ENCODE measurements around the gene PTPRCAP. TPM values are rescaled to one million over a fixed set of nuclear protein-coding genes. Genes with fewer than 3 reads are reported as not detected.

The PTPRCAP gene
- polyA plus RNA-seq, 1 donor from 2014 or later, result 3.4 TPM

DNA sequence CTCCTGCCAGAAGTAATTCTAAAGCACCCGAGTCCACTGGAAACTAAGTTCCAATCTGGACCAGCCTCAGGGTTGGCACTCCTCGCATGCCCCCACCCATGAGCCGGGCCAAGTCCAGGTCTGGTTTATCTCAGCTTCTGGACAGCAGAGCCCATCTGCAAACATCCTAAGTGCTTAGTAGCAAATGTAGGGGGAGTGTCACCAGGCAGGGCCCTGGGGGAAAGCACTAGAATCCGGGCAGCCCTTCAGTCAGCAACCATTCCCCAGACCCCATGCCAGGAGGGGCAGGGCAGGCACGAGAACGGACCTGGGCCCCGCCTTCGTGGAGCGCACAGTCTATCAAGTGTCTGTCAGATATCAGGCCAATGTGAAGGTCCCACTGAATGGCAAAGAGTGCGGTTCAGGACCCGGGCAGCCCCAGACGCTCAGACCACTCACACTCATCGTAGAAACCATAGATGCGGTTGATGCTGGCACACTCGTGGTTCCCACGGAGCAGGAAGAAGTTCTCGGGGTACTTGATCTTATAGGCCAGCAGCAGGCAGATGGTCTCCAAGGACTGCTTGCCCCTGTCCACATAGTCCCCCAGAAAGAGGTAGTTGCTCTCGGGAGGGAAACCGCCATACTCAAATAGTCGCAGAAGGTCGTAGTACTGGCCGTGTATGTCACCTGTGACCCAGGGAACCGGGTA, 37.1 kb downstream of the PTPRCAP start:
- peak overlapping the region; percentile 85 for H3K9ac ChIP-seq (ENCODE audit: low read length)
- peak overlapping the region; percentile 98 for H3K4me3 ChIP-seq (ENCODE audit: low read length)
- no peaks in the 10 kb centered on the region for H3K9me3 ChIP-seq (ENCODE audit: low read length)
- no peaks in the 10 kb centered on the region for H4K20me1 ChIP-seq (ENCODE audit: insufficient read depth)
- no peaks in the 10 kb centered on the region for H3K9me2 ChIP-seq (ENCODE audit: insufficient read depth, low read length)
- H3K4me2 ChIP-seq (ENCODE audit: low read length), result peak overlapping the region; percentile 78
- H3K27me3 ChIP-seq (ENCODE audit: insufficient read depth, low read depth, low read length), result no peaks in the 10 kb centered on the region
- no peak overlapping the region for H3K27ac ChIP-seq (ENCODE audit: low read length)
- no peaks in the 10 kb centered on the region for H3K36me3 ChIP-seq (ENCODE audit: insufficient read depth, low read length)
- peaks cover 11% of the 10 kb centered on the region for H3K79me2 ChIP-seq (replicated peaks; ENCODE audit: insufficient read depth, low read length)
- H3F3A ChIP-seq (ENCODE audit: insufficient read depth, low read length, poor library complexity, severe bottlenecking), result no peaks in the 10 kb centered on the region
- TF ChIP-seq RAD21 (conservative IDR thresholded peaks at IDR 0.05) (no peak), SMC3 (conservative IDR thresholded peaks at IDR 0.05; ENCODE audit: poor library complexity) (no peak), TAF1 (IDR thresholded peaks at IDR 0.05; ENCODE audit: low read depth) (no peak), POLR2AphosphoS5 (IDR thresholded peaks at IDR 0.05) (no peak), EP300 (conservative IDR thresholded peaks at IDR 0.05; ENCODE audit: poor library complexity, severe bottlenecking) (no peak), EZH2 (IDR thresholded peaks at IDR 0.05; ENCODE audit: borderline replicate concordance, insufficient read depth, low read length, poor library complexity, severe bottlenecking) (no peak)
- TF ChIP-seq, protein P1, sequence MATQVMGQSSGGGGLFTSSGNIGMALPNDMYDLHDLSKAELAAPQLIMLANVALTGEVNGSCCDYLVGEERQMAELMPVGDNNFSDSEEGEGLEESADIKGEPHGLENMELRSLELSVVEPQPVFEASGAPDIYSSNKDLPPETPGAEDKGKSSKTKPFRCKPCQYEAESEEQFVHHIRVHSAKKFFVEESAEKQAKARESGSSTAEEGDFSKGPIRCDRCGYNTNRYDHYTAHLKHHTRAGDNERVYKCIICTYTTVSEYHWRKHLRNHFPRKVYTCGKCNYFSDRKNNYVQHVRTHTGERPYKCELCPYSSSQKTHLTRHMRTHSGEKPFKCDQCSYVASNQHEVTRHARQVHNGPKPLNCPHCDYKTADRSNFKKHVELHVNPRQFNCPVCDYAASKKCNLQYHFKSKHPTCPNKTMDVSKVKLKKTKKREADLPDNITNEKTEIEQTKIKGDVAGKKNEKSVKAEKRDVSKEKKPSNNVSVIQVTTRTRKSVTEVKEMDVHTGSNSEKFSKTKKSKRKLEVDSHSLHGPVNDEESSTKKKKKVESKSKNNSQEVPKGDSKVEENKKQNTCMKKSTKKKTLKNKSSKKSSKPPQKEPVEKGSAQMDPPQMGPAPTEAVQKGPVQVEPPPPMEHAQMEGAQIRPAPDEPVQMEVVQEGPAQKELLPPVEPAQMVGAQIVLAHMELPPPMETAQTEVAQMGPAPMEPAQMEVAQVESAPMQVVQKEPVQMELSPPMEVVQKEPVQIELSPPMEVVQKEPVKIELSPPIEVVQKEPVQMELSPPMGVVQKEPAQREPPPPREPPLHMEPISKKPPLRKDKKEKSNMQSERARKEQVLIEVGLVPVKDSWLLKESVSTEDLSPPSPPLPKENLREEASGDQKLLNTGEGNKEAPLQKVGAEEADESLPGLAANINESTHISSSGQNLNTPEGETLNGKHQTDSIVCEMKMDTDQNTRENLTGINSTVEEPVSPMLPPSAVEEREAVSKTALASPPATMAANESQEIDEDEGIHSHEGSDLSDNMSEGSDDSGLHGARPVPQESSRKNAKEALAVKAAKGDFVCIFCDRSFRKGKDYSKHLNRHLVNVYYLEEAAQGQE (IDR thresholded peaks at IDR 0.05; ENCODE audit: borderline replicate concordance), result no peak
- TF ChIP-seq, protein P2, sequence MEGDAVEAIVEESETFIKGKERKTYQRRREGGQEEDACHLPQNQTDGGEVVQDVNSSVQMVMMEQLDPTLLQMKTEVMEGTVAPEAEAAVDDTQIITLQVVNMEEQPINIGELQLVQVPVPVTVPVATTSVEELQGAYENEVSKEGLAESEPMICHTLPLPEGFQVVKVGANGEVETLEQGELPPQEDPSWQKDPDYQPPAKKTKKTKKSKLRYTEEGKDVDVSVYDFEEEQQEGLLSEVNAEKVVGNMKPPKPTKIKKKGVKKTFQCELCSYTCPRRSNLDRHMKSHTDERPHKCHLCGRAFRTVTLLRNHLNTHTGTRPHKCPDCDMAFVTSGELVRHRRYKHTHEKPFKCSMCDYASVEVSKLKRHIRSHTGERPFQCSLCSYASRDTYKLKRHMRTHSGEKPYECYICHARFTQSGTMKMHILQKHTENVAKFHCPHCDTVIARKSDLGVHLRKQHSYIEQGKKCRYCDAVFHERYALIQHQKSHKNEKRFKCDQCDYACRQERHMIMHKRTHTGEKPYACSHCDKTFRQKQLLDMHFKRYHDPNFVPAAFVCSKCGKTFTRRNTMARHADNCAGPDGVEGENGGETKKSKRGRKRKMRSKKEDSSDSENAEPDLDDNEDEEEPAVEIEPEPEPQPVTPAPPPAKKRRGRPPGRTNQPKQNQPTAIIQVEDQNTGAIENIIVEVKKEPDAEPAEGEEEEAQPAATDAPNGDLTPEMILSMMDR (IDR thresholded peaks at IDR 0.05; ENCODE audit: poor library complexity, severe bottlenecking), result no peak
- no peak overlapping the region for H2AFZ ChIP-seq (ENCODE audit: low read depth, low read length)

DNA sequence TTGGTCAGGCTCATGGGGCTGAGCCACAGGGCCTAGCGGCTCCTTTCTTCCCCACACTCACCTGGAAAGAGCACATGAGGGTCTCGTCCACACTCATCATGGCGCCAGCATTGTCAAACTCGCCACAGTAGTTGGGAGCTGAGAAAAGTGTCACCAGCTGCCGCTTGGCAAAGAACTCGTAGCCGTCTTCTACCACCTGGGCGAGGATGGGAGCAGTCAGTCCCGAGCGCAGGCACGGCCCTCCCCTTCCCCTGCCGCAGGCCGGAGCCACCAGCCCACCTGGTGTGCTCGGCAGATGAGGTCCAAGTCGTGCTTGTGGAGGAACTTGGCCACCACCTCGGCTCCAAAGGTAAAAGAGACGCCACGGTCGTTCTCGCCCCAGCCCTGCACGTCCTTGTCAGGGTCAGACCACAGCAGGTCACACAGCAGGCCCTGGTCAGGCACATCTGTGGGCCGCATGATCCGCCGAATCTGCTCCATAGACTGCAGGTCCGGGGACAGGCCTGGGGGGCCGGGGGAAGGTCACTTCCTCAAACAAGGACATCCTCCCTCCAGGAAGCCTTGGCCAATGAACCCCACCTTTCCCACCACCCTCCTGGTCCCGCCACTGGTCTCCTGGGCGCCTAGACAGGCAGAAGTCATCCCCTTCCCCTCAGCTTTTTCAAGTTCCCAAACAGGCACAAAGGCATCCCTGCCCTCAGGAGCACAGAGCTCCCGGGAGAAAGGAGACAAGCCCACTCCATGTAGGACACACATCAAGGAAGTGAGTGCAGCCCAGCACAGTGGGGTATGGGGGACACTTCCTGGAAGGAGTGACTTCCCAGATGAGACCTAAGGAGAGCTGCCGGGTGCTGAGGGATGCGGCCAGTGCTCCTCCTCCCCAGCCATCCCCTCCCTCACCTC, 38.6 kb downstream of the PTPRCAP start:
- TF ChIP-seq, protein P1 (IDR thresholded peaks at IDR 0.05; ENCODE audit: borderline replicate concordance), result no peak
- Histone ChIP-seq H2AFZ (ENCODE audit: low read depth, low read length) (no peak overlapping the region), H3K27me3 (ENCODE audit: insufficient read depth, low read depth, low read length) (no peaks in the 10 kb centered on the region), H3K27ac (ENCODE audit: low read length) (no peak overlapping the region), H3K79me2 (replicated peaks; ENCODE audit: insufficient read depth, low read length) (peaks cover 11% of the 10 kb centered on the region), H4K20me1 (ENCODE audit: insufficient read depth) (no peaks in the 10 kb centered on the region), H3K9me2 (ENCODE audit: insufficient read depth, low read length) (no peaks in the 10 kb centered on the region), H3K36me3 (ENCODE audit: insufficient read depth, low read length) (no peaks in the 10 kb centered on the region), H3K9ac (ENCODE audit: low read length) (no peak overlapping the region), H3K4me3 (ENCODE audit: low read length) (no peak overlapping the region), H3F3A (ENCODE audit: insufficient read depth, low read length, poor library complexity, severe bottlenecking) (no peaks in the 10 kb centered on the region), H3K4me2 (ENCODE audit: low read length) (no peak overlapping the region), H3K9me3 (ENCODE audit: low read length) (no peaks in the 10 kb centered on the region)

Measured in neural cell (in vitro differentiated cells).